HepG2 (cell line): ENCODE results near the gene EWSR1. TPM values are rescaled to one million over a fixed set of nuclear protein-coding genes. Genes with fewer than 3 reads are reported as not detected.

Source experiments
- BCL3 ChIP-seq: sonication (generic); formaldehyde crosslinking; IDR thresholded peaks from 2 replicates; pipeline ENCODE4 v1.5.1; 2020; ENCODE audit warnings: mild to moderate bottlenecking, missing genetic modification reagents, moderate library complexity
- CAMTA2 ChIP-seq: sonication (generic); formaldehyde crosslinking; IDR thresholded peaks from 2 replicates; pipeline ENCODE4 v1.4.0; 2020; ENCODE audit warnings: mild to moderate bottlenecking, missing genetic modification reagents, borderline replicate concordance
- CC2D1A ChIP-seq: sonication (generic); formaldehyde crosslinking; IDR thresholded peaks from 2 replicates; pipeline ENCODE4 v1.8.1; 2023; ENCODE audit warnings: mild to moderate bottlenecking, missing genetic modification reagents
- CENPX ChIP-seq: sonication (generic); formaldehyde crosslinking; IDR thresholded peaks from 2 replicates; pipeline ENCODE4 v1.9.0; 2021; ENCODE audit warnings: mild to moderate bottlenecking, missing genetic modification reagents, moderate library complexity
- MTERF4 ChIP-seq: sonication (generic); formaldehyde crosslinking; IDR thresholded peaks from 2 replicates; pipeline ENCODE4 v1.8.0; 2023; ENCODE audit warnings: mild to moderate bottlenecking, missing genetic modification reagents
- NAIF1 ChIP-seq: sonication (generic); formaldehyde crosslinking; IDR thresholded peaks from 2 replicates; pipeline ENCODE4 v1.5.0; 2020; ENCODE audit warnings: mild to moderate bottlenecking, missing genetic modification reagents, borderline replicate concordance
- RERE ChIP-seq: IDR thresholded peaks from 2 replicates; pipeline ENCODE4 v1.6.1; 2016; ENCODE audit warnings: low read depth, missing genetic modification reagents, missing compliant biosample characterization
- STAG1 ChIP-seq: sonication (generic); formaldehyde crosslinking; IDR thresholded peaks from 2 replicates; pipeline ENCODE4 v1.4.0; 2020; ENCODE audit warnings: missing genetic modification reagents
- THAP7 ChIP-seq: sonication (generic); formaldehyde crosslinking; IDR thresholded peaks from 2 replicates; pipeline ENCODE4 v1.8.1; 2023; ENCODE audit warnings: mild to moderate bottlenecking, missing genetic modification reagents
- ZBTB7A ChIP-seq: sonication (generic); formaldehyde crosslinking; IDR thresholded peaks from 2 replicates; pipeline ENCODE4 v1.8.0; 2022; ENCODE audit warnings: mild to moderate bottlenecking, missing genetic modification reagents
- ZNF235 ChIP-seq: sonication (generic); formaldehyde crosslinking; IDR thresholded peaks from 2 replicates; pipeline ENCODE4 v1.8.1; 2023; ENCODE audit warnings: mild to moderate bottlenecking, missing genetic modification reagents, borderline replicate concordance
- ZNF484 ChIP-seq: sonication (generic); formaldehyde crosslinking; IDR thresholded peaks from 2 replicates; pipeline ENCODE4 v1.5.1; 2020; ENCODE audit warnings: mild to moderate bottlenecking, low read depth, missing genetic modification reagents, borderline replicate concordance
- ZNF605 ChIP-seq: sonication (generic); formaldehyde crosslinking; IDR thresholded peaks from 2 replicates; pipeline ENCODE4 v1.8.0; 2022; ENCODE audit warnings: mild to moderate bottlenecking, missing genetic modification reagents
- ZNF646 ChIP-seq: sonication (generic); formaldehyde crosslinking; IDR thresholded peaks from 2 replicates; pipeline ENCODE4 v1.9.0; 2021; ENCODE audit warnings: mild to moderate bottlenecking, missing genetic modification reagents
- polyA plus RNA-seq, 8 experiments: library from polyadenylated mRNA; depleted of rRNA in 3 of 8; stranded (reverse) in 7 of 8; unstranded in 1 of 8; fragments of >200 nt; fragmentation: Illumina TruSeq in 4 of 8; extraction: Trizol in 4 of 8; gene quantifications; 2 replicates each; pipeline versions ENCODE4 v1.2.1 to v1.2.3, GENCODE V29; 2011 to 2016; ENCODE audit warnings: low read depth in 4 of 8, missing spikeins in 1 of 8, mixed read lengths in 1 of 8; ENCODE audit not compliant: insufficient read depth in 1 of 8
- total RNA-seq, 5 experiments: library from RNA; depleted of rRNA; stranded (reverse); fragments of >200 nt; fragmentation: Illumina TruSeq; extraction: Trizol; gene quantifications; 2 replicates each; pipeline ENCODE4 v1.2.3, GENCODE V29; 2016; ENCODE audit warnings: low read depth in 1 of 5

The EWSR1 gene
- total and polyA plus RNA-seq, 2 of the 13 experiments (the other 11 are each of a cell fraction or from before 2014, with no cell fraction given) = 211 to 326 TPM

GRCh38 chr22:29267462-29267857, 608 bp upstream of the EWSR1 start (continued):
- TF ChIP-seq ZNF646 (CRISPR knock-in tag) (peak; percentile 61; the same call in 1 of the 2 replicates), CENPX (CRISPR knock-in tag) (no peak), THAP7 (CRISPR knock-in tag) (no peak), STAG1 (no peak), CC2D1A (CRISPR knock-in tag) (peak; percentile 53), CAMTA2 (0 out of 2 replicates have a peak, but pooled peaks have one; percentile 14), RERE (CRISPR knock-in tag) (no peak), ZNF235 (CRISPR knock-in tag) (peak; percentile 64; the same call in 1 of the 2 replicates), ZNF484 (CRISPR knock-in tag) (no peak), NAIF1 (CRISPR knock-in tag) (0 out of 2 replicates have a peak, but pooled peaks have one; percentile 17), ZNF605 (CRISPR knock-in tag) (no peak), MTERF4 (CRISPR knock-in tag) (peak; percentile 29; the same call in 1 of the 2 replicates), BCL3 (peak; percentile 7; the same call in 1 of the 2 replicates), ZBTB7A (CRISPR knock-in tag) (no peak)
